ENCODE measurements around the gene TMOD1.

DNA sequence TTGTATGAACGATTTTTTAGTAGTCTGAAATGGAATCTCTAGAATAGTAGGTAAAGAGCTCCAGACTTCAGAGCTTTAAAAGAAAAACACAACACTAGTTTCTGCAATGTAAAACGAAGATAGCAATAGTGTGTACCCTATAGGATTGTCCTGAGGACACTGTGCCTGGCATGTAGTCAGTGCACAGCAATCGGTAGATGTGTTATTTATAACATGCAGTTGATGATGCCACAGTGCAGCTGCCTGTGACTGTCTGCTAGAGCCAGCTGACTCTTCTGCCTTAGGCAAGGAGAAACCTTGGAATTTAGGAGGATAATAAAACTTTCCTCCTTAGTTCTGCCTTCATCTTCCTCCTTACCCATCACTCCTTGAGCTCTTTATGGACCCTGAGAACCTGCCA lies 27.7 kb upstream of the TMOD1 start:
- no peak for TF ChIP-seq POLR2AphosphoS5 (IDR thresholded peaks at IDR 0.05; ENCODE audit: insufficient read depth in 1 of 2, low read depth in 1 of 2)
- TF ChIP-seq POLR2A (IDR thresholded peaks at IDR 0.05), result no peak

Data from vagina (tissue), 2 donors.